Liver (tissue), 9 donors: ENCODE measurements around the gene RHOH. TPM values are rescaled to one million over a fixed set of nuclear protein-coding genes. Genes with fewer than 3 reads are reported as not detected.

Source experiments
- DNase-seq: peaks from one replicate; pipeline ENCODE4 v3.0.0-alpha.2; 2017; ENCODE audit warnings: low spot score
- H3K27ac ChIP-seq, 2 donors: one replicate each; pipeline ENCODE4 v1.7.0; 2013; ENCODE audit warnings: inconsistent platforms in 2 of 2, low read length in 2 of 2, control low read depth in 1 of 2, low read depth in 1 of 2, mild to moderate bottlenecking in 1 of 2
- H3K27me3 ChIP-seq, 4 donors: one replicate each; pipeline versions ENCODE4 v1.6.1 to v1.7.0; 2013; ENCODE audit warnings: low read length in 3 of 4, inconsistent platforms in 1 of 4, mild to moderate bottlenecking in 1 of 4, moderate library complexity in 1 of 4; ENCODE audit not compliant: control insufficient read depth in 4 of 4, insufficient read depth in 4 of 4
- H3K36me3 ChIP-seq, 4 donors: one replicate each; pipeline versions ENCODE4 v1.6.1 to v1.7.0; 2013; ENCODE audit warnings: low read length in 3 of 4, mild to moderate bottlenecking in 3 of 4, low read depth in 1 of 4, moderate library complexity in 1 of 4; ENCODE audit not compliant: control insufficient read depth in 4 of 4, insufficient read depth in 3 of 4
- H3K4me1 ChIP-seq, 4 donors: one replicate each; pipeline versions ENCODE4 v1.6.1 to v1.7.0; 2013; ENCODE audit warnings: low read length in 3 of 4, mild to moderate bottlenecking in 3 of 4, moderate library complexity in 1 of 4; ENCODE audit not compliant: control insufficient read depth in 4 of 4, insufficient read depth in 4 of 4
- H3K4me3 ChIP-seq, 3 donors: one replicate each; pipeline versions ENCODE4 v1.6.1 to v1.7.0; 2013; ENCODE audit warnings: low read length in 3 of 3, control low read depth in 1 of 3, low read depth in 1 of 3, mild to moderate bottlenecking in 1 of 3
- H3K9ac ChIP-seq, 2 donors: one replicate each; pipeline ENCODE4 v1.7.0; 2013; ENCODE audit warnings: low read length in 2 of 2, mild to moderate bottlenecking in 2 of 2, moderate library complexity in 2 of 2, control low read depth in 1 of 2, low read depth in 1 of 2
- H3K9me3 ChIP-seq, 4 donors: one replicate each; pipeline versions ENCODE4 v1.6.1 to v1.7.0; 2013; ENCODE audit warnings: low read length in 3 of 4; ENCODE audit not compliant: control insufficient read depth in 4 of 4
- CTCF ChIP-seq: fragments of 150-350 bp; IDR thresholded peaks from 2 replicates; pipeline ENCODE4 v1.5.1; 2017; ENCODE audit warnings: improper control_type of control experiment, low read depth, low read length; ENCODE audit not compliant: missing input control
- EGR1 ChIP-seq, 2 donors: IDR thresholded peaks; 2 replicates each; pipeline ENCODE4 v1.6.1; 2016 to 2018; ENCODE audit warnings: antibody characterized with exemption in 2 of 2, low read depth in 2 of 2
- FOXA1 ChIP-seq: IDR thresholded peaks from 2 replicates; pipeline ENCODE4 v1.6.1; 2016; ENCODE audit warnings: antibody characterized with exemption
- FOXA2 ChIP-seq: IDR thresholded peaks from 2 replicates; pipeline ENCODE4 v1.6.1; 2016; ENCODE audit warnings: antibody characterized with exemption
- GABPA ChIP-seq, 2 donors: IDR thresholded peaks in 1 of 2; conservative IDR thresholded peaks in 1 of 2; 2 replicates each; pipeline ENCODE4 v1.6.1; 2016; ENCODE audit warnings: antibody characterized with exemption in 2 of 2, mild to moderate bottlenecking in 1 of 2, moderate library complexity in 1 of 2
- HNF4A ChIP-seq, 2 donors: conservative IDR thresholded peaks; 2 replicates each; pipeline ENCODE4 v1.6.1; 2016; ENCODE audit warnings: antibody characterized with exemption in 2 of 2, mild to moderate bottlenecking in 2 of 2
- HNF4G ChIP-seq: IDR thresholded peaks from 2 replicates; pipeline ENCODE4 v1.6.1; 2016; ENCODE audit warnings: antibody characterized with exemption
- JUND ChIP-seq, 2 donors: IDR thresholded peaks; 2 replicates each; pipeline ENCODE4 v1.6.1; 2016; ENCODE audit warnings: antibody characterized with exemption in 2 of 2
- MAX ChIP-seq: IDR thresholded peaks from 2 replicates; pipeline ENCODE4 v1.6.1; 2016; ENCODE audit warnings: antibody characterized with exemption
- NR2F2 ChIP-seq: IDR thresholded peaks from 2 replicates; pipeline ENCODE4 v1.6.1; 2016; ENCODE audit warnings: antibody characterized with exemption
- RAD21 ChIP-seq, 2 donors: IDR thresholded peaks; 2 replicates each; pipeline ENCODE4 v1.6.1; 2016; ENCODE audit warnings: antibody characterized with exemption in 2 of 2, mild to moderate bottlenecking in 2 of 2
- REST ChIP-seq: IDR thresholded peaks from 2 replicates; pipeline ENCODE4 v1.6.1; 2016; ENCODE audit warnings: antibody characterized with exemption, mild to moderate bottlenecking
- RXRA ChIP-seq, 2 donors: IDR thresholded peaks; 2 replicates each; pipeline ENCODE4 v1.6.1; 2017 to 2018; ENCODE audit warnings: antibody characterized with exemption in 2 of 2, mild to moderate bottlenecking in 1 of 2
- SP1 ChIP-seq: IDR thresholded peaks from 2 replicates; pipeline ENCODE4 v1.6.1; 2018; ENCODE audit warnings: antibody characterized with exemption, mild to moderate bottlenecking
- TAF1 ChIP-seq: conservative IDR thresholded peaks from 2 replicates; pipeline ENCODE4 v1.6.1; 2016; ENCODE audit warnings: antibody characterized with exemption, mild to moderate bottlenecking
- YY1 ChIP-seq: IDR thresholded peaks from 2 replicates; pipeline ENCODE4 v1.6.1; 2016; ENCODE audit warnings: antibody characterized with exemption, mild to moderate bottlenecking
- WGBS: extraction: QIAGEN DNeasy Blood & Tissue Kit; methylation state at CpG from one replicate; pipeline ENCODE4 v1.1.7; 2013; 5-methylcytosine and 5-hydroxymethylcytosine counted together
- polyA plus RNA-seq, 2 donors: library from polyadenylated mRNA; stranded (reverse) in 1 of 2; unstranded in 1 of 2; fragments of 200-250 nt in 1 of 2; fragments of >200 nt in 1 of 2; fragmentation: Nextera tagmentation in 1 of 2; extraction: Ambion mirVana in 1 of 2; gene quantifications; one replicate each; pipeline versions ENCODE4 v1.2.1 to v1.2.3, GENCODE V29; 2013 to 2015
- total RNA-seq, 2 donors: library from RNA; depleted of rRNA; stranded (reverse); fragments of >200 nt; gene quantifications; one replicate each; pipeline ENCODE4 v1.2.3, GENCODE V29; 2014
- TF ChIP-seq, protein P1 (sequence below): IDR thresholded peaks from 2 replicates; pipeline ENCODE4 v1.6.1; 2016; ENCODE audit warnings: antibody characterized with exemption
- TF ChIP-seq, protein P2 (sequence below): IDR thresholded peaks from 2 replicates; pipeline ENCODE4 v1.6.1; 2016; ENCODE audit warnings: antibody characterized with exemption
- donor health status: healthy.
- donor health status: healthy.
- donor health status: healthy.
- donor health status: healthy.
- donor health status: healthy.

RHOH gene
- total and polyA plus RNA-seq, 4 donors = 0.56 to 2.3 (median 1.3) TPM

DNA sequence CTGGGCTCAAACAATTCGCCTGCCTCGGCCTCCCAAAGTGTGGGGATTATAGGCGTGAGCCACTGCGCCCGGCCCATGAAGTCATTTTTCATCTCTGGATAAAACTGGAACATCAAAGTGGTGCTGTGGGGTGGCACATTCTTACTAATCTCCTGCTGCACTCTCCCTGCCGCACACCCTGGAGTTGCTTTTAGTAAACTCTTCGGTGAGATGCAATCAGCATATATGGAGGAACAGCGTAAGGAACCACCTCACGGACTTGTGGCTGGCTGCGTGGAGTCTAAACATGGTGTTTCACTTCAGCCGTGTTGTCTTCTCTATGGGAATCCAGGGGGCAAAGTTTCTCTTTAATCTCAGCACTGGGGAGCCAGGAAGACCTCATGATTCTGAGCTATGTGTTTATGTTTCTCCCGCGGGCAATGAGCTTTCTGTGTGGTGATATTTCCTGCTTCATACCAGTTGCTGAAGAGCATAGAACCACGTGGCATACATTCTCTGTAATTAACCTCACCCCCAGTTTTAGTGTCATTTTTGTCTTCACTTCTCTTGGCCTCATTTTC lies 2.1 kb upstream of the RHOH start (continued):
- TF ChIP-seq CTCF (no peak), GABPA (IDR thresholded peaks at IDR 0.05 in 1 of 2, conservative IDR thresholded peaks at IDR 0.05 in 1 of 2) (no peak), RXRA (IDR thresholded peaks at IDR 0.05) (no peak), TAF1 (no peak), RAD21 (IDR thresholded peaks at IDR 0.05) (no peak), NR2F2 (no peak), HNF4G (no peak)

GRCh38 chr4:40195182-40196177 lies 1.4 kb upstream of the RHOH start:
- H3K4me1 ChIP-seq = peaks cover 0 to 15% (median 4%) of the 10 kb centered on the region in 4 donors
- no peak for TF ChIP-seq RXRA (IDR thresholded peaks at IDR 0.05)
- TF ChIP-seq EGR1 (IDR thresholded peaks at IDR 0.05; ENCODE audit: low read depth in 2 of 2) = no peak
- TF ChIP-seq, protein P1, sequence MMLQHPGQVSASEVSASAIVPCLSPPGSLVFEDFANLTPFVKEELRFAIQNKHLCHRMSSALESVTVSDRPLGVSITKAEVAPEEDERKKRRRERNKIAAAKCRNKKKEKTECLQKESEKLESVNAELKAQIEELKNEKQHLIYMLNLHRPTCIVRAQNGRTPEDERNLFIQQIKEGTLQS = no peak
- TF ChIP-seq MAX = no peak
- no peak for TF ChIP-seq YY1
- no peak for TF ChIP-seq NR2F2
- no peak for TF ChIP-seq HNF4G
- no peak for TF ChIP-seq CTCF
- no peak for TF ChIP-seq HNF4A (conservative IDR thresholded peaks at IDR 0.05)
- TF ChIP-seq TAF1 = no peak
- TF ChIP-seq, protein P2, sequence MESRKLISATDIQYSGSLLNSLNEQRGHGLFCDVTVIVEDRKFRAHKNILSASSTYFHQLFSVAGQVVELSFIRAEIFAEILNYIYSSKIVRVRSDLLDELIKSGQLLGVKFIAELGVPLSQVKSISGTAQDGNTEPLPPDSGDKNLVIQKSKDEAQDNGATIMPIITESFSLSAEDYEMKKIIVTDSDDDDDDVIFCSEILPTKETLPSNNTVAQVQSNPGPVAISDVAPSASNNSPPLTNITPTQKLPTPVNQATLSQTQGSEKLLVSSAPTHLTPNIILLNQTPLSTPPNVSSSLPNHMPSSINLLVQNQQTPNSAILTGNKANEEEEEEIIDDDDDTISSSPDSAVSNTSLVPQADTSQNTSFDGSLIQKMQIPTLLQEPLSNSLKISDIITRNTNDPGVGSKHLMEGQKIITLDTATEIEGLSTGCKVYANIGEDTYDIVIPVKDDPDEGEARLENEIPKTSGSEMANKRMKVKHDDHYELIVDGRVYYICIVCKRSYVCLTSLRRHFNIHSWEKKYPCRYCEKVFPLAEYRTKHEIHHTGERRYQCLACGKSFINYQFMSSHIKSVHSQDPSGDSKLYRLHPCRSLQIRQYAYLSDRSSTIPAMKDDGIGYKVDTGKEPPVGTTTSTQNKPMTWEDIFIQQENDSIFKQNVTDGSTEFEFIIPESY = no peak
- no peak for TF ChIP-seq FOXA2
- TF ChIP-seq FOXA1 = no peak
- TF ChIP-seq GABPA (IDR thresholded peaks at IDR 0.05 in 1 of 2, conservative IDR thresholded peaks at IDR 0.05 in 1 of 2) = no peak
- TF ChIP-seq REST = no peak
- TF ChIP-seq SP1 = no peak
- no peak for TF ChIP-seq RAD21 (IDR thresholded peaks at IDR 0.05)
- no peak for TF ChIP-seq JUND (IDR thresholded peaks at IDR 0.05)
- no peaks in the 10 kb centered on the region for H3K36me3 ChIP-seq
- H3K4me3 ChIP-seq = no peak overlapping the region
- DNase-seq = no peak
- no peak overlapping the region for H3K27ac ChIP-seq
- 95% methylated on average over 10 of the region's 10 CpGs for WGBS
- no peak overlapping the region for H3K9ac ChIP-seq
- H3K9me3 ChIP-seq = no peaks in the 10 kb centered on the region
- H3K27me3 ChIP-seq = no peaks in the 10 kb centered on the region
